Measurements from ENCODE around the gene GUCA1C. TPM values are rescaled to one million over a fixed set of nuclear protein-coding genes. Genes with fewer than 3 reads are reported as not detected.

The GUCA1C gene
- total RNA-seq, 2 donors from 2014 or later: not detected

DNA sequence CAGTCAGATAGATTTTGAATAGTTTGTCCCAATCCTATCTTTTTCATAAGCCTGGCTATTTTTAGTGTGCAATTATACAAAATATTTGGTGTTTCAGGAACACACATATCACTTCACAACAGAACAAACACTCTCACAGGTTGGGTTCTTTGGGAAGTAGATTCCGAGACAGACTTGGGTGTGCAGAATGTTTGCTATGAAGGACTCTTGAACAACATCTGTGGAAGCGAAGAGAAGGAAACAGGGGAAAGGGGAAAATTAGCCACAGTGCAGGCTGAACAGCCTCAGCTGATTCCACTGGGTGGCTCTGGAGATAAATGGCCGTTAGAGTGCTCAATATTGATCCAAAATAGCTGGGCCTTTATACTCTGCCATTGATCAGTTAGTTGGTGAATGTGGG, 61.8 kb downstream of the GUCA1C start:
- Histone ChIP-seq H3K27me3 (replicated peaks; ENCODE audit: insufficient read depth) (no peaks in the 10 kb centered on the region), H3K27ac (no peak overlapping the region), H3K4me3 (no peak overlapping the region), H3K9me3 (no peaks in the 10 kb centered on the region), H3K36me3 (no peaks in the 10 kb centered on the region), H3K4me1 (ENCODE audit: control insufficient read depth in 1 of 2, low read depth in 2 of 2) (no peaks in the 10 kb centered on the region)
- ATAC-seq (ENCODE audit: insufficient number of reproducible peaks, low FRiP score, low read depth) (no peak), DNase-seq (ENCODE audit: low spot score) (no peak)
- TF ChIP-seq, protein P1, sequence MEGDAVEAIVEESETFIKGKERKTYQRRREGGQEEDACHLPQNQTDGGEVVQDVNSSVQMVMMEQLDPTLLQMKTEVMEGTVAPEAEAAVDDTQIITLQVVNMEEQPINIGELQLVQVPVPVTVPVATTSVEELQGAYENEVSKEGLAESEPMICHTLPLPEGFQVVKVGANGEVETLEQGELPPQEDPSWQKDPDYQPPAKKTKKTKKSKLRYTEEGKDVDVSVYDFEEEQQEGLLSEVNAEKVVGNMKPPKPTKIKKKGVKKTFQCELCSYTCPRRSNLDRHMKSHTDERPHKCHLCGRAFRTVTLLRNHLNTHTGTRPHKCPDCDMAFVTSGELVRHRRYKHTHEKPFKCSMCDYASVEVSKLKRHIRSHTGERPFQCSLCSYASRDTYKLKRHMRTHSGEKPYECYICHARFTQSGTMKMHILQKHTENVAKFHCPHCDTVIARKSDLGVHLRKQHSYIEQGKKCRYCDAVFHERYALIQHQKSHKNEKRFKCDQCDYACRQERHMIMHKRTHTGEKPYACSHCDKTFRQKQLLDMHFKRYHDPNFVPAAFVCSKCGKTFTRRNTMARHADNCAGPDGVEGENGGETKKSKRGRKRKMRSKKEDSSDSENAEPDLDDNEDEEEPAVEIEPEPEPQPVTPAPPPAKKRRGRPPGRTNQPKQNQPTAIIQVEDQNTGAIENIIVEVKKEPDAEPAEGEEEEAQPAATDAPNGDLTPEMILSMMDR (IDR thresholded peaks at IDR 0.05): no peak

DNA sequence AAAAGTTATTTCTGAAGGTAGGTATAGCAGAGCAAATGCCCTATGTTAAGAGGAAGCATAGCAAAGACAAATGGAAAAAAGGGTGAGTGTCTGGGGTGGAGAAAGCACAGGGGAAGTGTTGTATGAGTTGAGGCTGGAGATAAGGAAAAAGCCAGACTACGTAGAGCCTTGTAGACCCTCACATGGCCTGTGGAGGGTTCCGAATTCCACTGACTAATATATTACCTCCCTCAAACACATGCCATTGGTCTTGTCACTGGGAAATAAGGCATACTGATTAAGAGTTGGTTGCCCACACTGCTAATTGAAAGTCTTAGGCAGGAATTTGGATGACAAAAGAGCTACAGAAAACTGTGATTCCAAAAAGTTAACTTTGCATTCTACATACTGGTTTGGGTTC, 65.9 kb downstream of the GUCA1C start:
- ATAC-seq (ENCODE audit: insufficient number of reproducible peaks, low FRiP score, low read depth) (no peak), DNase-seq (ENCODE audit: low spot score) (no peak)
- H3K27ac ChIP-seq: no peak overlapping the region
- no peaks in the 10 kb centered on the region for H3K27me3 ChIP-seq (replicated peaks; ENCODE audit: insufficient read depth)
- TF ChIP-seq, protein P1 (IDR thresholded peaks at IDR 0.05): no peak
- no peaks in the 10 kb centered on the region for H3K4me1 ChIP-seq (ENCODE audit: control insufficient read depth in 1 of 2, low read depth in 2 of 2)
- no peaks in the 10 kb centered on the region for H3K36me3 ChIP-seq
- H3K9me3 ChIP-seq: no peaks in the 10 kb centered on the region
- no peak overlapping the region for H3K4me3 ChIP-seq

DNA sequence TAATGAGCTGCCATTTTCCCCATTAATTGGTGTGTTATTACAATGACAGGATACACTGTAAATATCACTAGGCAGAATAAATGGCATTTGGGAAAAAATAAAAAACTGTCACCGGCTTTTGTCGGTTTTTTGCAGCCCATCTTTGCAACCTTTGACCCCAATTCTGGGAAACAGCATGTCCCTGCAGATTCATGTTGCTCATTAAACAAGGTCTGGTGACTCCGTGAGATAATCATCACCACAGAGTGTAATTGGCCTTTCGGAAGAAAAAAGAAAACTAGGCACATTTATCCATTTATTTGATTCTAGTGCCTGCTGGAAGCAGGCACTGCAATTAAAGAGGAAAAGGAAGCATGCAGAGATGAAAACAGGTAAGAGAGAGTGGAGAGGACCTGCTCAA, 66.6 kb downstream of the GUCA1C start:
- Histone ChIP-seq H3K27ac (no peak overlapping the region), H3K9me3 (no peaks in the 10 kb centered on the region), H3K4me1 (ENCODE audit: control insufficient read depth in 1 of 2, low read depth in 2 of 2) (no peaks in the 10 kb centered on the region), H3K27me3 (replicated peaks; ENCODE audit: insufficient read depth) (no peaks in the 10 kb centered on the region), H3K4me3 (no peak overlapping the region), H3K36me3 (no peaks in the 10 kb centered on the region)
- ATAC-seq (ENCODE audit: insufficient number of reproducible peaks, low FRiP score, low read depth) (no peak), DNase-seq (ENCODE audit: low spot score) (no peak)
- TF ChIP-seq, protein P1 (IDR thresholded peaks at IDR 0.05): no peak

DNA sequence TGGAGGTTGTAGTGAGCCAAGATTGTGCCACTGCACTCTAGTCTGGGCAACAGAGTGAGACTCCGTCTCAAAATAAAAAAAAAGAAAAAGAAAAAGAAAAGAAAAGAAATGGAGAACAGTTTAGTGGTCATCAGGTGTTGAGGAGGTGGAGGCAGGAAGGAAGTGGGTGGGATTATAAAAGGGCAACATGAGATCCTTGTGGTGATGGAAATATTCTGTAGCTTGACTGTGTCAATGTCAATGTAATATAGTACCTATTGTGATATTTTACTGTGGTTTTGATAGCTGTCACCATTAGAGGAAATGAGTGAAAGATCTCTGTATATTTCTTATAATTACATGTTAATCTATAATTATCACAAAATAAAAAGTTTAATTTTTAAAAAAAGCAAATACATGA, 70.3 kb downstream of the GUCA1C start:
- ATAC-seq (ENCODE audit: insufficient number of reproducible peaks, low FRiP score, low read depth): no peak
- Histone ChIP-seq H3K9me3 (no peaks in the 10 kb centered on the region), H3K4me3 (no peak overlapping the region), H3K36me3 (no peaks in the 10 kb centered on the region), H3K4me1 (ENCODE audit: control insufficient read depth in 1 of 2, low read depth in 2 of 2) (no peaks in the 10 kb centered on the region), H3K27ac (no peak overlapping the region), H3K27me3 (replicated peaks; ENCODE audit: insufficient read depth) (no peaks in the 10 kb centered on the region)
- TF ChIP-seq, protein P1 (IDR thresholded peaks at IDR 0.05): no peak
- DNase-seq (ENCODE audit: low spot score): no peak

DNA sequence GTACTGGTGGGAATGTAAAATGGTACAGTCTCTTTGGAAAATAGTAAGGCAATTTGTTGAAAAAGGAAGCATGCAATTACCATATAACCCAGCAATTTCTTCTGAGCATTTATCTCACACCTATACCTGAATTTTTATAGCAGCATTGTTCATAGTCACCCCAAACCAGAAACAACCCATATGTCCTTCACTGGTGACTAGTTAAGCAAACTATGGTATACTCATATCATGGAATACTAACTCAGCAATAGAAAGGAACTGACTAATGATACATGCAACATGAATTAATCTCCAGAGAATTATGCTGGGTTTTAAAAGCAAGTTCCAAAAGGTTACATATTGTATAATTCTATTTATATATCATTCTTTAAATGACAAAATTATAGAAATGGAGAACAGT, 70.9 kb downstream of the GUCA1C start:
- no peaks in the 10 kb centered on the region for H3K9me3 ChIP-seq
- no peaks in the 10 kb centered on the region for H3K4me1 ChIP-seq (ENCODE audit: control insufficient read depth in 1 of 2, low read depth in 2 of 2)
- ATAC-seq (ENCODE audit: insufficient number of reproducible peaks, low FRiP score, low read depth): no peak
- no peaks in the 10 kb centered on the region for H3K27me3 ChIP-seq (replicated peaks; ENCODE audit: insufficient read depth)
- no peak for DNase-seq (ENCODE audit: low spot score)
- no peak overlapping the region for H3K4me3 ChIP-seq
- TF ChIP-seq, protein P1 (IDR thresholded peaks at IDR 0.05): no peak
- H3K36me3 ChIP-seq: no peaks in the 10 kb centered on the region
- H3K27ac ChIP-seq: no peak overlapping the region

Measured in thoracic aorta (tissue), 2 donors.